SK-N-SH (cell line): Measurements from ENCODE around the gene C2CD4C. TPM values are rescaled to one million over a fixed set of nuclear protein-coding genes. Genes with fewer than 3 reads are reported as not detected.

Source experiments
- CTCF ChIA-PET: fragments of 300-600, 350-600 bp; formaldehyde crosslinking; extraction: SDS; loops from one replicate; lab custom pipeline; 2021; lab: Yijun Ruan, JAX
- POLR2A ChIA-PET: fragments of 350-600 bp; sonication (Branson Sonifier 250); formaldehyde crosslinking; extraction: SDS; loops from one replicate; lab custom pipeline; 2020; ENCODE audit warnings: antibody characterized with exemption, inconsistent platforms; lab: Yijun Ruan, JAX
- DNase-seq: peaks from one replicate; pipeline ENCODE4 v3.0.0; 2012
- H2AFZ ChIP-seq: fragments of 200-600 bp; sonication (generic); 2 replicates; pipeline ENCODE4 v1.8.1; 2016; ENCODE audit warnings: antibody characterized with exemption, mild to moderate bottlenecking, low read depth
- H3F3A ChIP-seq: fragments of 200-600 bp; sonication (generic); replicated peaks from 2 replicates; pipeline ENCODE3; 2016; ENCODE audit warnings: antibody characterized with exemption, mild to moderate bottlenecking; ENCODE audit not compliant: insufficient read depth
- H3K27ac ChIP-seq, 2 experiments: fragments of 200-500 bp in 1 of 2; fragments of 200-600 bp in 1 of 2; sonication (Bioruptor generic) in 1 of 2; sonication (generic), shearing (Covaris generic) in 1 of 2; 2 replicates each; pipeline versions ENCODE4 v1.5.1 to v1.6.1; 2014 to 2016; ENCODE audit warnings: low read depth in 2 of 2, inconsistent platforms in 1 of 2, low read length in 1 of 2, mild to moderate bottlenecking in 1 of 2, mixed read lengths in 1 of 2
- H3K27me3 ChIP-seq: fragments of 200-600 bp; sonication (generic), shearing (Covaris generic); 2 replicates; pipeline ENCODE4 v1.6.1; 2016; ENCODE audit warnings: mixed run types; ENCODE audit not compliant: insufficient read depth
- H3K36me3 ChIP-seq, 2 experiments: fragments of 200-500 bp in 1 of 2; fragments of 200-600 bp in 1 of 2; sonication (Bioruptor generic) in 1 of 2; sonication (generic) in 1 of 2; replicated peaks in 1 of 2; 2 replicates each; pipeline versions ENCODE3 to v1.5.1; 2014 to 2016; ENCODE audit warnings: low read length in 1 of 2, mild to moderate bottlenecking in 1 of 2; ENCODE audit not compliant: insufficient read depth in 2 of 2, control insufficient read depth in 1 of 2
- H3K4me1 ChIP-seq, 2 experiments: fragments of 200-500 bp in 1 of 2; fragments of 200-600 bp in 1 of 2; sonication (Bioruptor generic) in 1 of 2; sonication (generic), shearing (Covaris generic) in 1 of 2; 2 replicates each; pipeline versions ENCODE4 v1.5.1 to v1.6.1; 2014 to 2016; ENCODE audit warnings: low read depth in 1 of 2, low read length in 1 of 2, mixed run types in 1 of 2; ENCODE audit not compliant: insufficient read depth in 2 of 2, control insufficient read depth in 1 of 2
- H3K4me2 ChIP-seq: fragments of 200-600 bp; sonication (generic), shearing (Covaris generic); 2 replicates; pipeline ENCODE4 v1.6.1; 2017; ENCODE audit warnings: mixed run types
- H3K4me3 ChIP-seq, 2 experiments: fragments of 200-500 bp in 1 of 2; fragments of 200-600 bp in 1 of 2; sonication (Bioruptor generic) in 1 of 2; sonication (generic), shearing (Covaris generic) in 1 of 2; 2 replicates each; pipeline versions ENCODE4 v1.5.1 to v1.8.1; 2014 to 2016; ENCODE audit warnings: low read depth in 2 of 2, inconsistent platforms in 1 of 2, low read length in 1 of 2, mild to moderate bottlenecking in 1 of 2, mixed read lengths in 1 of 2, moderate library complexity in 1 of 2
- H3K79me2 ChIP-seq: fragments of 200-600 bp; sonication (generic); 2 replicates; pipeline ENCODE4 v1.8.1; 2017; ENCODE audit warnings: mild to moderate bottlenecking; ENCODE audit not compliant: insufficient read depth
- H3K9ac ChIP-seq: fragments of 200-600 bp; sonication (generic); 2 replicates; pipeline ENCODE4 v1.6.1; 2017; ENCODE audit warnings: mixed run types
- H3K9me2 ChIP-seq: fragments of 200-600 bp; sonication (generic); 2 replicates; pipeline ENCODE4 v1.6.1; 2017; ENCODE audit warnings: mixed run types
- H3K9me3 ChIP-seq: fragments of 200-600 bp; sonication (generic); 2 replicates; pipeline ENCODE4 v1.6.1; 2017; ENCODE audit warnings: mixed run types, mild to moderate bottlenecking, moderate library complexity
- H4K20me1 ChIP-seq: fragments of 200-600 bp; sonication (generic); 2 replicates; pipeline ENCODE4 v1.6.1; 2017; ENCODE audit warnings: mild to moderate bottlenecking, mixed run types; ENCODE audit not compliant: insufficient read depth
- ELF1 ChIP-seq: IDR thresholded peaks from 2 replicates; pipeline ENCODE4 v1.4.0; 2012
- EZH2phosphoT487 ChIP-seq: fragments of 200-600 bp; sonication (generic); IDR thresholded peaks from 2 replicates; pipeline ENCODE4 v1.6.1; 2017; ENCODE audit warnings: low read depth, mixed run types, mild to moderate bottlenecking, antibody characterized with exemption, moderate library complexity, borderline replicate concordance
- FOSL2 ChIP-seq: IDR thresholded peaks from 2 replicates; pipeline ENCODE4 v1.4.0; 2012; ENCODE audit warnings: low read depth, mild to moderate bottlenecking, moderate library complexity, borderline replicate concordance
- FOXM1 ChIP-seq: IDR thresholded peaks from 2 replicates; pipeline ENCODE4 v1.4.0; 2012; ENCODE audit warnings: low read depth, mild to moderate bottlenecking
- MEF2A ChIP-seq: IDR thresholded peaks from 2 replicates; pipeline ENCODE4 v1.4.0; 2012; ENCODE audit warnings: low read depth, borderline replicate concordance
- NFIC ChIP-seq: IDR thresholded peaks from 2 replicates; pipeline ENCODE4 v1.4.0; 2012; ENCODE audit warnings: borderline replicate concordance
- SIN3A ChIP-seq: IDR thresholded peaks from 2 replicates; pipeline ENCODE4 v1.6.1; 2012; ENCODE audit warnings: low read depth, mild to moderate bottlenecking, low read length, moderate library complexity, borderline replicate concordance
- TAF1 ChIP-seq: IDR thresholded peaks from 2 replicates; pipeline ENCODE4 v1.6.1; 2012; ENCODE audit warnings: low read depth, mild to moderate bottlenecking, low read length, moderate library complexity, borderline replicate concordance
- TCF12 ChIP-seq: IDR thresholded peaks from 2 replicates; pipeline ENCODE4 v1.4.0; 2012
- TEAD4 ChIP-seq: IDR thresholded peaks from 2 replicates; pipeline ENCODE4 v1.4.0; 2012; ENCODE audit warnings: mild to moderate bottlenecking, borderline replicate concordance; ENCODE audit not compliant: insufficient read depth
- YY1 ChIP-seq: IDR thresholded peaks from 2 replicates; pipeline ENCODE4 v1.4.0; 2012; ENCODE audit warnings: low read depth, mild to moderate bottlenecking
- ZBTB33 ChIP-seq: IDR thresholded peaks from 2 replicates; pipeline ENCODE4 v1.4.0; 2012; ENCODE audit warnings: low read depth, borderline replicate concordance
- WGBS: methylation state at CpG from one replicate; pipeline ENCODE4 v1.1.6; 2017; ENCODE audit warnings: low lambda C conversion rate; 5-methylcytosine and 5-hydroxymethylcytosine counted together
- polyA plus RNA-seq, 3 experiments: library from polyadenylated mRNA; depleted of rRNA; stranded (reverse); fragments of >200 nt; gene quantifications; 2 replicates each; pipeline ENCODE4 v1.2.3, GENCODE V29; 2012
- TF ChIP-seq, protein P1 (sequence below): fragments of 150-350 bp; IDR thresholded peaks from 2 replicates; pipeline ENCODE4 v1.6.1; 2017; ENCODE audit warnings: antibody characterized with exemption, low read length, low read depth, borderline replicate concordance
- TF ChIP-seq, protein P2 (sequence below): fragments of 200-600 bp; sonication (generic); IDR thresholded peaks from 2 replicates; pipeline ENCODE4 v1.6.1; 2017; ENCODE audit warnings: antibody characterized with exemption, mild to moderate bottlenecking, moderate library complexity

Gene C2CD4C
- polyA plus RNA-seq, 1 of the 3 experiments (the other 2 are of a cell fraction) = 0.23 TPM

DNA sequence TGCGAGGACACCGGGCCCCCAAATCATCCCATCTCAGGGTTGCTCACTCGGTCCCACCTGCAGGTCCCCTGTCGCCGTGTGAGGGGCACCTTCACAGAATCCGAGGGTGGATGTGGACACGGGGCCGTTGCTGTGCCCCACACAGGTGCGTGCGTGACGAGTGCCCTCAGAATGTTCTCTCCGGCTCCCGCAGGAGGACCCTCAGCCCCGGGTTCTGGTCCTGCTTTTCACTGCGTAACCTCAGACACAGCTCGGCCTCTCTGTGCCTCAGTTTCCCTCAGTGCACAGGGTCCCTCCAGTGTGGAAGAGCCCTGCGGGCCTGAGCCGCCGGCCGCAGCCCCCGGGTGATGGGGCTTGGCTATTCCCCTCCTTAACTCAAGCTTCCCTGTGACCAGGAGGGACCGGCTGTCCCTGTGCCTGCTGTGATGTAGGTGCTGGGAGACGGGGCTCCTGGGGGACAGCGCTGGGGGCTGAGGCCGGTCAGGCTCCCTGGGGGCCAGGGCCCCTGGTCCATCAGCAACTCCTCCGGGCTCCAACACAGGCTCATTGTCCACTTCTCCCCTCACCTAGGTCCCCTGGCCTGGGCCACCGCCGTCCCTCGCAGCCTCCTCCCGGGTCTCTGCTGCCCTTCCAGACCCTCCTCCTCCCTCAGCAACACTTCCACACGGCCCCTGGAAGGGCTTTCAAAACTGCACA lies 47.1 kb upstream of the C2CD4C start:
- Histone ChIP-seq H3K9me3 (no peaks in the 10 kb centered on the region), H2AFZ (no peak overlapping the region), H3K4me1 (peaks cover 0 to 4% of the 10 kb centered on the region in 2 experiments; a peak in 1 of 4 replicates), H3K36me3 (no peaks in the 10 kb centered on the region), H3K4me3 (no peak overlapping the region), H3K4me2 (no peak overlapping the region), H3K27me3 (no peaks in the 10 kb centered on the region), H3K9ac (no peak overlapping the region), H3K27ac (no peak overlapping the region), H4K20me1 (no peaks in the 10 kb centered on the region), H3F3A (peaks cover 6% of the 10 kb centered on the region), H3K79me2 (no peaks in the 10 kb centered on the region), H3K9me2 (no peaks in the 10 kb centered on the region)
- no peak for DNase-seq
- WGBS = 80% methylated on average over 10 of the region's 31 CpGs
- POLR2A ChIA-PET = no interaction called here
- TF ChIP-seq ELF1 (no peak), FOXM1 (no peak), FOSL2 (no peak), EZH2phosphoT487 (no peak), ZBTB33 (no peak), YY1 (no peak), TCF12 (no peak), NFIC (no peak), TEAD4 (no peak), TAF1 (no peak), MEF2A (no peak), SIN3A (no peak)
- TF ChIP-seq, protein P1, sequence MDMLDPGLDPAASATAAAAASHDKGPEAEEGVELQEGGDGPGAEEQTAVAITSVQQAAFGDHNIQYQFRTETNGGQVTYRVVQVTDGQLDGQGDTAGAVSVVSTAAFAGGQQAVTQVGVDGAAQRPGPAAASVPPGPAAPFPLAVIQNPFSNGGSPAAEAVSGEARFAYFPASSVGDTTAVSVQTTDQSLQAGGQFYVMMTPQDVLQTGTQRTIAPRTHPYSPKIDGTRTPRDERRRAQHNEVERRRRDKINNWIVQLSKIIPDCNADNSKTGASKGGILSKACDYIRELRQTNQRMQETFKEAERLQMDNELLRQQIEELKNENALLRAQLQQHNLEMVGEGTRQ = no peak
- TF ChIP-seq, protein P2, sequence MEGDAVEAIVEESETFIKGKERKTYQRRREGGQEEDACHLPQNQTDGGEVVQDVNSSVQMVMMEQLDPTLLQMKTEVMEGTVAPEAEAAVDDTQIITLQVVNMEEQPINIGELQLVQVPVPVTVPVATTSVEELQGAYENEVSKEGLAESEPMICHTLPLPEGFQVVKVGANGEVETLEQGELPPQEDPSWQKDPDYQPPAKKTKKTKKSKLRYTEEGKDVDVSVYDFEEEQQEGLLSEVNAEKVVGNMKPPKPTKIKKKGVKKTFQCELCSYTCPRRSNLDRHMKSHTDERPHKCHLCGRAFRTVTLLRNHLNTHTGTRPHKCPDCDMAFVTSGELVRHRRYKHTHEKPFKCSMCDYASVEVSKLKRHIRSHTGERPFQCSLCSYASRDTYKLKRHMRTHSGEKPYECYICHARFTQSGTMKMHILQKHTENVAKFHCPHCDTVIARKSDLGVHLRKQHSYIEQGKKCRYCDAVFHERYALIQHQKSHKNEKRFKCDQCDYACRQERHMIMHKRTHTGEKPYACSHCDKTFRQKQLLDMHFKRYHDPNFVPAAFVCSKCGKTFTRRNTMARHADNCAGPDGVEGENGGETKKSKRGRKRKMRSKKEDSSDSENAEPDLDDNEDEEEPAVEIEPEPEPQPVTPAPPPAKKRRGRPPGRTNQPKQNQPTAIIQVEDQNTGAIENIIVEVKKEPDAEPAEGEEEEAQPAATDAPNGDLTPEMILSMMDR = no peak
- CTCF ChIA-PET = no interaction called here
